8988T (cell line): ENCODE measurements around the gene ADA.

Experiments used
- DNase-seq: peaks from one replicate; pipeline ENCODE4 v3.0.0; 2011

Gene ADA

DNA sequence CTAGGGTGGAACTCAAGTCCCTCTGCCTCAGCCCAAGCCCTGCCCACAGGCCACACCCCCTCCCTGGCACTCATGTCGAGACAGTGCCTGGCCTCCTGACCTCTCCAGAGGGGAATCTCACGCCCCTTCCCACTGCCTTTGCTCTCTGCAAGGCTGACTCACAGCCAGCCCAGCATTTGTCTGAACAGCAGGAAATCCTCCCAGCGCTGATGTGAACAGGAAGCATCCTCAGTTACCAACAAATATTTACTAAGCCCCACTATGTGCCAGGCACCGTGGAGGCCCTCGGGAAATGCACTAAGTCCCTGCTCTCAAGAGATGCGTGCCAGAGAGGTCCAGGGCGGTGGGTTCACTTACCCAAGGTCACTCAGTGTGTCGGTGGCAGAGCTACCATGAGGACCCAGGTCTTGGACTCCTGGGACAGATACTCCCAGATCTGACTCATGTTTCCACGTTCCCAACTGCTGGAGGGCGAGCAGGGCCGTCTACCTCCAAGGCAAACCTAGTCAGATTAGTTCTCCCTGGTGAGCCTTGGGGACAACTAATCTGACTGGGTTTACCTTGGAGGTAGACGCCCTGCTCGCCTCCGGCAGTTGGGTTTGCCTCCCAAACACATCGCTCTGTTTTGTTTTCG, 7.8 kb downstream of the ADA start:
- DNase-seq, result no peak

DNA sequence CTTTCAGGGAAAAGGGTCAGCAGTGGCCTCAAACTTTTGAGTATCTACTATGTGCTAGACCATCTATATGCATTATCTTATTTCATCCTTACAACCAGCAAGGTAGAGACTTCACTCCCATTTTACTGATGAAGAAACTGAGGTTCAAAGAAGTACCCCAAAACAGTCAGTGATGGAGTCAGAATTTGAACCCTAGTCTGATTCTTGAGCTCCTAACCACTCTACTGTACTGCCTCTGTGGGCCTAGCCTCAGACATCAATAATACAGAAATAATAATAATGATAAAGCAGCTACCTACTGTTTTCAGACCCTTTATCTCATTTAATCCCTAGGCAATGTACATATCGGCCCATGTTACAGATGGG, 8.4 kb downstream of the ADA start:
- no peak for DNase-seq

DNA sequence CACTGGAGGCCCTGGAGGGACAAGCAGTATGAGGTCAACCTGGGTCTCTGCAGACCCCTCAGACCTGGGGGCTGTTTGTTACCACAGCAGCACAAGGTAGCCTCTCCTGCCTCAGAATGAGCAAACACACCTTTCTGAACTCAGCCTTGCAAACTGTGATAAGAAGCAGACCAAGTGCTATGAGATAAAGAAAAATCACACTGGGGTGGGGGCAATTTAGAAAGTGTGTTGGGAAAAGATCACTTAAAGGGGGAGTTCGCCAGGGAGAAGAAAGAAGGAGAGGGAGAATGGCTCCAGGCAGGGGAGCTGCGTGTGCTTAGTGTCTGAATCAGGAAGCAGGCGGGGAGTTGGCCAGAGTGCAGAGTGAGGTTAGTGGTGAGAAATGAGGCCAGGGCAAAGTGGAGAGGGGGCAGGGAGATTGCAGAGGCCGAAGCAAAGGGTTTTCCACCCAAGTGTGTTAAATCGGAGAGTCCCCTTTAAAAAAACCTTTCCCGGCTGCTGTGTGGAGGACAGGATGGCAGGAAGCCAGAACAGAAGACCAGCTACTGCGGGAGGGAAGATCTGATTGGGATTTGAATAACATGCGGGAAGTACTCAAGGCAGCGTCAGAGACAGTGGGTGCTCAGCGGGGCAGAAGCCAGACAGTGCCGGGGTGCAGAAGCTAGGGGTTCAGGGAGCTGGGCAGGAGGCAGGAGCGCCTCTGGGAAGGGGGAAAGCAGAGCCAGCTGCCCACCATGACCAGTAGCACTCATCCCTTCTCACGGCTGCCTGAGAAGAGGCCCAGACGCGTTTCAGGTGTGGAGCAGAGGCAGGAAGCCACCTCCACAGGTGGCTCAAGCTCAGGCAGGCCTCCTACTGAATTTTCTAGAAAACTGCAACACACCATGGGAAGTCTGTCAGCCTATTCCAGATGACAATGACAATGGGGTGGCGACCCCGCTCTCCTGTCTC, 9.0 kb downstream of the ADA start:
- DNase-seq, result no peak

DNA sequence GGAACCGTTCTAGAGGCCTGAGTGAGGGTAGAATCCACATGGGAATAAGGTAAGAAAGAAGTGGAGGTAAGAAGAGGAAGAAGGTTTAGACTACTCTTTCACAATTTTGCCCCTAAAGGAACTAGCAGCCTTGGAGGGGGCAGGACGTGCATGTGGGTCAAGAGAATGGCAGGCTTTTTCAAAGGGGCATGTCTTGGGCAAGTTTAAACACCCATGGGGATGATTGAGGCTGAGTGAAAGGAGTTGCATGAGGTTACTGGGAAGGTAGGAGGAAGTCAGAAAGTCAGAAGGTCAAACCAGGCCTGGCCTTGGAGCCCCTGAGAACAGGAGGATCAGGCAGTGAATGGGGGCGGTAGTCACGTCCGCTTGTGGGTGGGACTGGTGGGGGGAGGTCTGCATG, 10.2 kb downstream of the ADA start:
- no peak for DNase-seq

DNA sequence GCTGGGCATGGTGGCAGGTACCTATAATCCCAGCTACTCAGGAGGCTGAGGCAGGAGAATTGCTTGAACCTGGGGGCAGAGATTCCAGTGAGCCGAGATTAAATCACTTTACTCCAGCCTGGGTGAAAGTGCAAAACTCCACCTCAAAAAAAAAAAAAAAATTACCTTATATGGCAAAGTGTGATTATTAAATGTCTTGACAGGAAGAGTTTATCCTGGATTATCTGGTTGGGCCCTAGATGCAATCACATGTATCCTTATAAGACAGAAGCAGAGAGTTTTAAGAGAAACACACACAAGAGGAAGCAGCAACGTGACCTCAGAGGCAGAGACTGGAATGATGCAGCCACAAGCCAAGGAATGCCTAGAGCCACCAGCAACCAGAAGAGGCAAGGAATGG, 11.0 kb downstream of the ADA start:
- no peak for DNase-seq

DNA sequence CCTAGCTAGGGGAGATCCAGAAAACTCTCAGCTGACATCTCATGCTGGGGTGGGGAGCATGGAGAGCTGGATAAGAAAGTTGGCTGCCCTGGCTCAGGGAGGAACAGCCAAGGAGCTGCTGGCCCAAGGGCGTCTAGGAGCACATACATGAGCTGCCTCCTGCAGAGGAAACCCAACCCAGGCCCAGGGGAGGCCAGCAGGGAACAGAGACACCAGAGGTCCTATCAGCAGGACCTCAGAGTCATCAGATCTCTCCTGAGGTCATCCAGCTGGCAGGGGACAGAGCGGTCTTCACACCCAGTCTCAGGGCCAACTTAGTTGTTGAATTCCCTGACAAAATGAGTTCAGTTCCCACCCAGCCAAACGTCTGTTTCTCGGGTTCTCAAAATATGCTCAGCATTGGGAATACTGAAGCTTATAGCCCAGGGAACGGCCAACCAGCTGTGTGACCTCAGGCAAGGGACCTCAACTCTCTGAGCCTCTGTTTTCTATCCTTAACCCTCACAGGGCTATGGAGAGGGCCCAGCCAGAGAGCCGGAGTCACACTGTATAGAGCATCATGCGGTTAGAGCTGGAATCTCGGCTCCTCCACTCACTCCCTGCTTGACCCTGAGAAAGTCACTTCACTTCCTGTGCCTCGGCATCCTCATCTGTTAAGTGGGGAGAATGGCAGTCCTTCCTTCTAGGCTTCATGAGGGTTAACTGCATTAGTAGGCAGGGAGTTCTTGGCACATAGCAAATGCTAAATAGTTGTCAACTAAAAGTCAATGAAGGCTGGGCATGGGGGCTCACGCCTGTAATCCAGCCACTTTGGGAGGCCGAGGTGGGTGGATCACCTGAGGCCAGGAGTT, 13.8 kb downstream of the ADA start:
- no peak for DNase-seq

DNA sequence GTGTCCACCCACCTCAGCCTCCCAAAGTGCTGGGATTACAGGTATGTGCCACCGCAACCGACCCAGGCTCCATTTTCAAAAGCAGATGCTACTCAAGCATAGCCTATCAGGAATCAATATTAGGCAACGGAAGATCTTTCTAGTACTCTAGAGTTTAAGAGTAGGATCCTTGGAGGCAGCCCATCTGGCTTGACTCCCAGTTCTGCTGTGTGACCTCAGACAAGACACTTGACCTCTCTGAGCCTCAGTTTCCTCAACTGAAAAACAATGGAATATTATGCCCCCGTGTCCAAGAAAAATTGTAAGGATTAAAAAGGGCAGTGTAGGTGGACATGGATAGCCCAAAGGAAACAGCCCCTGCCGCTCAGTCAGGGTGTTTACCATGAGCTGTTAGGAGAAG, 14.5 kb downstream of the ADA start:
- DNase-seq, result no peak

DNA sequence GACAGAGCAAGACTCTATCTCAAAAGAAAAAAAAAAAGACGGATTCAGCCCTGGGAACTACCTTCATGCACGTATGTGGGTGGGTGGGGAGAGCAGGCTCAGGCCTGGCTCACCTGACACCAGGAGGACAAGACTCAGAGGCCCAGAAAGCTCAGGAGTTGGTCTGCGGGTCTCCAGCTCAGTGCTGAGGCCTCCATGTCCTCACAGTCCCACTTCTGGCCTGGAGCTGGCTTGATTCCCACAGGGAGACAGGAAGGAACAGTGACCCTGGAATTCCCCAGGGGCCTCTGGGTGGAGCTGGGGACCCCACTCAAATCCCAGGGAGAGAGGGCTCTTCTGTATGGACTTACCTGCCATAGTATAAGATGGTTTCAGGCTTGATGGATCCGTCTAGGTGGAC, 15.6 kb downstream of the ADA start:
- DNase-seq, result no peak

DNA sequence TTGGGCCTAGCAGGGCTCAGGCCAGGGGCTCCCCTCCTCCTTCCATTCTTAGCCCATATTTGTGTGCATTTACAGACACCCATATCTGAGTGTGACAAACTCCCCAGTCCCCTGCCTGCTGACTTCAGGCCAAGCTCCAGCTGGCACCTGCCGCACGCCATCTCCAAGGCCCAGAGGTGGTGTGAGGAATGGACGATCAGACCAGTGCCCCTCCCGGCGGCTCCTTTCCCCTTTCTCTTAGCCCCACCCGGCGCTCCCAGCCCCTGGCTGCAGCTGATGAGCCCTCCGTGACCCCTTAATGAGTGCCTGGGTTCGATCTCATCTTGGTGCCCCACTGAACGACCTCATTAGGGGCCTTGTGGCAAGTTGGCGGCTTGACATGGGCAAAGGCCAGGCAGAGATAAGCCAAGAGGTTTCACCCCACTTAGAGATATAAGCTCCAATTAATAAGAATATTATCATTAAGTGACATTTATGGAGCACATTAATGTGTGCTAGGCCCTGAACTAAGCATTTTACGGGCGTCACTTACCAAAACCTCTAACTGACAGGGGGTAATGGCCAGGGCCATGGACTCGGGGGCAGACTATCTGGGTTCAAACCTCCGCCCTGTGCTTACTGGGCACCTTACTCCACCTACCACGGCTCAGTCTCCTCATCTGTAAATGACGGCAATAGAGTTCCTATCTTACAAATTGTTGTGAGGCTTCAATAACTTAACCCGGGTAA, 17.5 kb downstream of the ADA start:
- no peak for DNase-seq

DNA sequence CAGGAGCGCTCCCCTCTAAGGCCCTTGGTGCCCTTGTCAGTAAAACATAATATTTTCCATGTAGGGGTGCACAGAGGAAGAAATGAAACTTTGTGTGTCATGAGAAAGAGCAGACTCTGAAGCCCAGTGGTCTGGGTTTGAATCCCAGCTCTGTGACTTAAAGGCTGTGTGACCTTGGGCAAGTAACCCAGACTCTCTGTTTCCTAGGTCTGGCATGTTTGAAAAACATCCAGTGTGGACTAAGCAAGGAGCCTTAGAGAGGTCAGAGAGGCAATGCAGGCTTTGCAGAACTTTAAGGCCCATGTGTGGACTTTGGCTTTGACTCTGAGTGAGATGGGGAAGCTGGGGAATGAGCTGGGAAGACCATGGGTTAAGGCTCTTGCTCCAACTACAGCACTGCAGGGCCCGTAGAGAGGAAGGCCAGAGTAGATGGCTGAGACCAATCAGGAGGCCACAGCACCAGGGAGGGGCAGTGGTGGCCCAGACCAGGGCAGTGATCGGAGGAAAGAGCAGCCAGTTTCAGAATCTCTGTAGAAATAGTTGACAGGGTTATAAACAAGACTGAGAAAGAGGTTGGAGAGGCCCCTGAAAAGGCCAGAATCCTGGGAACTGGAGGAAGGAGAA, 18.2 kb downstream of the ADA start:
- no peak for DNase-seq

DNA sequence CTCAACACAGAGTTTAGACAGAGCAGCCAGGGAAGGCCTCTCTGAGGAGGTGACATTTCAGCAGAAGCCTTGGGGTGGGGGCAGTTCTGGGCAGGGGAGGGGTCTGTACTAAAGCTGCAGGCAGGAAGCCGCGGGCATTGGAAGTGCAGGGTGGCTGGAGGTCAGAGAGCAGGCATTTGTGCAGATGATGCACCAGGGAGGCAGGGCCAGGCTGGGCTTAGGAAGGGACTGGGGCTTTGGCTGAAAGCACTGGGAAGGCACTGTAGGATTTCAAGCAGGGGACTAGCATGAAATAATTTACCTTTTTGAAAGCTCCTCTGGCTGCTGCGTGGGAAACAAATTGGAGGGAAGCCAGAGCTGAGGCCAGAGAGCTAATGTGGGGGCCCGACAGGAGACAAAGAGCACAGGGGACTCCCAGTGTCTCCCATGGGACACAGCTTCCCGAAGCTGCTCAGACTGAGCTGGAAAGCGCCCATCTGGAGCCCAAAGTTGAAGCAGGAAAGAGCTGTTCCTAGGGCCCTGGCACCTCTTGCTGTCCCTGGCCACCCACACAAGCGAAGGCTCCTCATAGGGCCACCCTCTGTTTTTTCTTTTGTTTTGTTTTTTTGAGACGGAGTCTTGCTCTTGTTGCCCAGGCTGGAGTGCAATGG, 19.3 kb downstream of the ADA start:
- no peak for DNase-seq

DNA sequence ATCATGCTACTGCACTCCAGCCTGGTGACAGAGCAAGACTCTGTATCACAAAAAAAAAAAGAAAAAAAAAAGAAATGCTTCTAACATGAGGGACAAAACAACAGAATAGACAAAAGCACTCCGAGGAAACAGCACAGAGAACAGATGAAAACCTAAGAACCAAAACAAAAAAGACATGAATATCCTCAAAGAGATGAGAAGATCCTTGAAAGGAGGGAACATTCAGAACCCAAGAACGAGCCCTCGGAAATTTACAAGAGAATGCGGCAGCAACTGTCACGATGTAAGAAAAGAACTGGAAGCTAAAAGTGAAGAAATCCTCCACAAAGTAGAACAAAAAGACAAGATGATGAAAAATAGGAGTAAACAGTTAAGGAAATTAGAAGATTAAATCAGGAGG, 21.2 kb downstream of the ADA start:
- DNase-seq, result no peak

DNA sequence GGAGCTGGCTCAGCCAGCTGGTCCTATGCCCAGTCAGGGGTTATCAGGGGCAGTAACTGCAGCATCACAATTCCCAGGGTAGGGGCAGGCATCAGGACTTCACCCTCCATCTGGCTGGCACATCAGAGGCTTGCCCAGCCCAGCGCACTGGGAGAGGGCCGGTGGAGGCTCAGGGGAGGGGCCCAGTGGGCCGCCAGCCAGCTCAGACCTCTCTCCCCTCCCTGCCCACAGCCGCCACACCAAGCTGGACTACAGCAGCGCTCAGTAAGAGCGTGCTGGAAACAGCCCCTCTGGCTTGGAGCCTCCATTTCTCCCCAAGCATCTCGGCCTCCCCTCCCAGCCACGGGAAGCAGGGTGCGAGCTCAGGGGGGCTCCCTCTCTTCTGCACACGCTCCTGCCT, 22.0 kb downstream of the ADA start:
- DNase-seq, result no peak

DNA sequence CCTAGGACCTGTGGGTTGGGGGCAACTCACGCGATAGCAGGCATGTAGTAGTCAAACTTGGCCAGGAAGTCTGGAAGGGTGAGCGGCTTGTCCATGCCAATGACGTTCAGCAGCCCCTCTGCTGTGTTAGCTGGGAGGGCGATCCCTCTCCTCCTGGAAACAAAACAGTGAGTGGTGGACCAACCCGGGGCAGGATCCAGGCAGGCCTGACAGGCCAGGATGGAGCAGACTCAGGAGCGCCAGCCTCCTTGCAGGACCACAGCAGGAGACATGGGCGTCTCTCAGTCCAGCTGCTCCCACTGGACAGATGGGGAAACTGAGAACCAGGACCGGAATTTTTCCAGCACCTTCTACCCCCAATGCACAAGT, 22.5 kb downstream of the ADA start:
- no peak for DNase-seq

DNA sequence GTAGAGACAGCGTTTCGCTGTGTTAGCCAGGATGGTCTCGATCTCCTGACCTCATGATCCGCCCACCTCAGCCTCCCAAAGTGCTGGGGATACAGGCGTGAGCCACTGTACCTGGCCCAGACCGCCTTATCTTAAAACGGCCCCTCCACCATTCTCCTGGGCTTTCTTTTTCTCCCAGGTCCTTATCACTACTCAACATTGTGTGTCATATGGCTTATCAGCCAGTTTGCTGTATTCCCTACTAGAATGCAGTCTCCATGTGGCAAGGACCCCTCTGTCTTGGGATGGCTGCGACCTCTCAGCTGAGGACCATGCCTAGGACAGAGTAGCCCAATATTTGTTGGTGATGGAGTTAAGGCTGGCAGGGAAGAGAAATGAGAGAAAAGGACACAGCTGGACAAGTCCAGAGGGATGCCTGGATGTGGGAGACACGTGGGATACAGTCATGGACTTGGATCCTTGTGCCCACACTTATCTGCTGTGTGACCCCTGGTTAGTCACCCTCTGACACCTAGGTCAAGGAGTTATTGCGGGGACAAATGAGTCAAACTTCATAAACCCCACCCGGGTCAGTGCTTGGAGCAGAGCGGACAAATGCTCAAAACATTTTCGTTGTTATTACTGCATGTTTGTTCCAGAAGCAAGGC, 24.0 kb downstream of the ADA start:
- no peak for DNase-seq

DNA sequence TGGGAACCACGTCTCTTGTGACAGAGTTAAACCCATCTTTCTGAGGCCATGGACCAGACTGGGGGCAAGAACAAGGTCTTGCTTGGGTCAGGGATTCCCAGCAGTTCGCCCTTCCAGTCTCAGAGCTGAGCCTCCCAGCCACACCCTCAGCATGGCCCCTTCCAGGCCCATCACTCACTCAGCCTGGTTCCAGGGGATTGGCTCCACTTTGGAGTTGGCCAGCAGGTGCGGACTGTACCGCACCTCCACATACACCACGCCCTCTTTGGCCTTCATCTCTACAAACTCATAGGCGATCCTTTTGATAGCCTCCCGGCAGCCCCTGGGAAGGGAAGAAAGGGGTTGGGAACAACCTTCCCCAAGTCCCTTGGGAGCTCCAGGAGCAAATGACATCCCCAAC, 25.2 kb downstream of the ADA start:
- no peak for DNase-seq

DNA sequence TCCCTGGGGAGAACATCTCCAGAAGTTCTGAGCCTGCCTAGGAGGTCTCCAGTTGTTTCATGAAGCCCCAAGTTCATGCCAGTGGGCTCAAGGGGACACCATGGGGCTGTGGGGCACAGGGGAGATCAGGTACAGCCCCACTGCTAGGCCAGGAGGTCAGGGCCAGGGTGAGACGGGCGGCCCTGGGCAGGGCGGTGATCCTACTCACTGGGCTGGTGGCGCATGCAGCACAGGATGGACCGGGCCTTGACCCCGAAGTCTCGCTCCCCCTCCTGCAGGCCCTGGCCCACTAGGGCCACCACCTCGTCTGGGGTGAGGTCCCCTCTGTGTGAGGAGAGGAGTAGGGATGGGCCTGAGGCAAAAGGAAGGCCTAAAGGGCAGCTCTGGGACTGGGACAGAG, 26.1 kb downstream of the ADA start:
- DNase-seq, result no peak

DNA sequence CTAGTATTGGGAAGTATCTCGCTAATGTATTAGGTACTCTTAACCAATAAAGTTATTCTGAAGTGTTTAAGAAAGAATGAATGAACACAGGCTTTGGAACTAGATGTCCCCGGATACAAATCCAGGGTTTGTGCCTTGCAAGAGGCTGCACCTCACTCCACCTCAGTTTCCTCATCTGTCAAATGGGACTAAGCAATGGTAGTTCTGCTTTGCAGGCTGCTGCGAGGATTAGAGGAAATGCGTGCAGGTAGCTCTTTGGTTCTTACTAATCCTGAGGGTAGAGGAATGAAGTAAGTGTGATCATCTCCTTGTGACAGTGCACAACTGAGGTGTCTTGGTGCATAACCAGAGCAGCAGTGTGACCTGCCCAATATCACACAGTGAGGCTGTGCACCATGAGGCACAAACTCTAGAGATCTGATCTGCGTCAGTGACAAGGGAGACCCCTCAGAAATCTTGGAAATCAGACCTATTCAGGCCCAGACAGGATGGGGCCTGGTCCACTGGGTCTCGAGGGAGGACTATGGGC, 26.7 kb downstream of the ADA start:
- DNase-seq, result no peak

DNA sequence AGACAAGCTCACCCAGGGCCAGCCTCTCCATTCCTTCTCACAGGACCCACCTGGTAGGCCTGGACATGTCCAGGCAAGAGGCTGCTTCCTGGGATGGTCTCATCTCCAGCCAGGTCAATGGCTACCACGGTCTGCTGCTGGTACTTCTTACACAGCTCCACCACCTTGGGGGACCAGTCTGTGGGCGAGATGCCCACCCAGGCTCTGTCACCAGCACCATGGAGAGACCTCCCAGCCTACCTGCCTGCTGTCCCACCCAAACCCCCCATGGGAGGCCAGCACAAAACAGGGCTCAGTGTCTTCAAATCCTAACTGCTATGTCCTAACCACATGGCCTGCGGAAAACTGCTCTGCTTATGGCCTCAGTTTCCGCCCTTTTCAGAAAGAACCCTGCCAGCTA, 27.3 kb downstream of the ADA start:
- DNase-seq, result no peak

DNA sequence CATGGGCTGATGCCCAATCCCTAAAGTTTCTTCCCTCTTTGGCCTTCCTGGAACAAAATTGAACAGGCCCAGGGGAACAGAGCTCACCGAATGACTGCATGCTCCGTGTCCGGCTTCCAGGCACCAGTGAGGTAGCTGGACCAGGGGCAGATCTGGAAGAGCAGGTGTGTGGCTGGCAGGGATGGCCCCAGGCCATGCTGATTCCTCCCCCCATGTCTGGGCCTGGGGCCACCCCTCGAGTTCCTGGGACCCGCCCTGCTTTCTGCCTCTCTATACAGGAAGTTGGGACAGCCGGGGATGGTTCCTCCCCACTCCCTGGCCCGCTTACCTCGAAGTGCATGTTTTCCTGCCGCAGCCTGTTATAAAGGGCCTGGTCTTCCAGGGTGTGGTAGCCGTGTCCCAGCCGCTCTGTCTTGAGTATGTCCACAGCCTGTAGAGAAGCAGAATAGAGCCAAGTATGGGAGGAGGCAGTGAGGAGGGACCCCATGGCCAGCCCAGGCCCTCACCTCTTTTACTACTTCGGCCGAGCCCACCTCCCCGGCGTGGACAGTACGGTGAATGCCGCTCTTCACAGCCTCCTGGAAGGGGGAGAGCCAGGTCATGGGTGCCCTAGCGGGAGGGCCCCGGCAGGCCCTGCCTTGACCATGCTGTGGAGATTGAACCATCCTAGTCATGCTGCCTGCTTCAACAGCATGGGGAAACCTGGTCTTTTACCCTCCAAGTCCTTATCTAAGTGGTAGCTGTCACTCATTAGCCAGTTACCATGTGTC, 28.8 kb downstream of the ADA start:
- DNase-seq, result no peak

DNA sequence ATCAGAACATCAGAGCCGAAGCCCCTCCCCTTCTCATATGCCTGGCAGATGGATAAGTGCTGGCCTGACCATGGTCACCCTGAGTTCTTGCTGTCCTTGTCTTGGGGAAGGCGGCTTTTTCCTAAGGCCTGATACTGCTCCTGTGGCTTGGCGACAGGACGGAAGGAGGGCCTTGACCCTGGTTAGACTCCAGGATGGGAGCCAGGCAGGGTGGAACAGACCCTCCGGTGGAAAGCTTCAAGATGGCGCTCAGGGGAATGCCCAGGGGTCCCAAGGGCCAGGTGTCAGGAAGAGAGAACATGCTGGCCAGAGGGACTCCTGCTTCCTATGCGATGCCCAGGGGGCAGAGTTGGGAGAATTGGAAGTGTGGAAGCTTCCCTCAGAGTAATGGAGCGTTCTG, 29.6 kb downstream of the ADA start:
- DNase-seq, result no peak
